Panc1 (cell line): ENCODE measurements around the gene ARPC5L. TPM values are rescaled to one million over a fixed set of nuclear protein-coding genes. Genes with fewer than 3 reads are reported as not detected.

Experiments
- ATAC-seq: fragments of 200-7000 bp; cut with Tn5 transposase; 2 replicates; pipeline ENCODE4 v1.9.1; 2020; ENCODE audit warnings: mild to moderate bottlenecking, moderate library complexity
- Bru-seq: library from RNA; stranded (reverse); fragments of 400-500 nt; gene quantifications from one replicate; lab custom pipeline; 2021; lab: Mats Ljungman, UMichigan
- BruChase-seq, 2 experiments: library from RNA; stranded (reverse); fragments of 400-500 nt; gene quantifications; one replicate each; lab custom pipeline; 2021; lab: Mats Ljungman, UMichigan
- BruUV-seq: library from RNA; stranded (reverse); fragments of 400-500 nt; replicated peaks from 2 replicates; lab custom pipeline; 2021; lab: Mats Ljungman, UMichigan
- CTCF ChIA-PET: fragments of 300-600 bp; sonication (Branson Sonifier 250); formaldehyde crosslinking; loops from one replicate; lab custom pipeline; 2022; ENCODE audit warnings: antibody characterized with exemption; lab: Charles Lee
- POLR2A ChIA-PET: fragments of 300-600 bp; sonication (Branson Sonifier 250); formaldehyde crosslinking; loops from one replicate; lab custom pipeline; 2022; ENCODE audit warnings: antibody characterized with exemption; lab: Charles Lee
- DNase-seq: peaks from one replicate; pipeline ENCODE4 v3.0.0-alpha.2; 2010; ENCODE audit warnings: low read depth, low spot score
- H3K27ac ChIP-seq: 2 replicates; pipeline ENCODE4 v1.5.1; 2011; ENCODE audit warnings: mild to moderate bottlenecking, low read length, inconsistent platforms
- H3K27me3 ChIP-seq: fragments of 200-500 bp; sonication (Bioruptor generic); 2 replicates; pipeline ENCODE4 v1.6.0; 2014; ENCODE audit warnings: low read length, inconsistent platforms; ENCODE audit not compliant: control insufficient read depth, insufficient read depth
- H3K36me3 ChIP-seq: fragments of 200-500 bp; sonication (Bioruptor generic); 2 replicates; pipeline ENCODE4 v1.5.1; 2014; ENCODE audit warnings: inconsistent platforms, mild to moderate bottlenecking, low read length, moderate library complexity; ENCODE audit not compliant: control insufficient read depth, insufficient read depth
- H3K4me1 ChIP-seq: 2 replicates; pipeline ENCODE4 v1.5.1; 2011; ENCODE audit warnings: inconsistent platforms, mild to moderate bottlenecking, low read length, moderate library complexity; ENCODE audit not compliant: control insufficient read depth, insufficient read depth
- H3K4me3 ChIP-seq, 2 experiments: 2 replicates each; pipeline ENCODE4 v1.5.1; 2011 to 2012; ENCODE audit warnings: low read depth in 2 of 2, low read length in 2 of 2, mild to moderate bottlenecking in 2 of 2, inconsistent platforms in 1 of 2, moderate library complexity in 1 of 2
- H3K9me3 ChIP-seq: fragments of 200-500 bp; sonication (Bioruptor generic); 2 replicates; pipeline ENCODE4 v1.5.1; 2014; ENCODE audit warnings: low read depth, mild to moderate bottlenecking, inconsistent platforms, low read length, moderate library complexity; ENCODE audit not compliant: control insufficient read depth, insufficient read depth
- POLR2AphosphoS5 ChIP-seq: IDR thresholded peaks from 2 replicates; pipeline ENCODE4 v1.6.1; 2012; ENCODE audit warnings: mild to moderate bottlenecking, low read depth, low read length, moderate library complexity
- SIN3A ChIP-seq: IDR thresholded peaks from 2 replicates; pipeline ENCODE4 v1.6.1; 2012; ENCODE audit warnings: low read depth, mild to moderate bottlenecking, low read length, moderate library complexity, borderline replicate concordance; ENCODE audit not compliant: insufficient read depth
- TCF7L2 ChIP-seq: IDR thresholded peaks from 2 replicates; pipeline ENCODE4 v1.6.1; 2011; ENCODE audit warnings: mild to moderate bottlenecking, low read depth, low read length, inconsistent platforms
- in situ Hi-C: cut with HindIII; loops from 2 replicates; pipeline ENCODE4 v1.10.0; 2016; ENCODE audit warnings: low sequenced_read_pairs, low pct_unique_long_range_greater_than_20kb
- intact Hi-C: fragments of 100-400 bp; cut with micrococcal nuclease; formaldehyde crosslinking; loops from one replicate; pipeline ENCODE4 v1.10.0; 2022; ENCODE audit not compliant: unreplicated experiment
- long read RNA-seq: library from polyadenylated mRNA; unstranded; transcript quantifications from one replicate; pipeline ENCODE4 v2.0.0, GENCODE V29; 2021; ENCODE audit not compliant: unreplicated experiment
- polyA plus RNA-seq: library from polyadenylated mRNA; unstranded; fragments of >200 nt; gene quantifications from one replicate; pipeline ENCODE4 v1.2.1, GENCODE V29; 2012; ENCODE audit warnings: missing spikeins; ENCODE audit not compliant: insufficient read length
- total RNA-seq: library from RNA; stranded (reverse); gene quantifications from one replicate; pipeline ENCODE4 v1.2.1, GENCODE V29; 2021; ENCODE audit not compliant: unreplicated experiment
- TF ChIP-seq, protein P1 (sequence below): fragments of 450-650 bp; IDR thresholded peaks from 2 replicates; pipeline ENCODE4 v1.5.1; 2017; ENCODE audit warnings: mild to moderate bottlenecking
- TF ChIP-seq, protein P2 (sequence below), 2 experiments: IDR thresholded peaks; 2 replicates each; pipeline ENCODE4 v1.6.1; 2011 to 2012; ENCODE audit warnings: low read depth in 2 of 2, control low read depth in 1 of 2, low read length in 1 of 2, mild to moderate bottlenecking in 1 of 2, moderate library complexity in 1 of 2; ENCODE audit not compliant: insufficient read depth in 1 of 2

Gene ARPC5L
- 39.6 TPM for total RNA-seq
- polyA plus RNA-seq = 45.4 TPM
- Bru-seq, nascent RNA = percentile 72 among the genes with signal in this experiment
- BruChase-seq, experiment 1, labeled RNA remaining after a 2-hour chase = percentile 82 among the genes with signal in this experiment
- BruChase-seq, experiment 2, labeled RNA remaining after a 6-hour chase = percentile 81 among the genes with signal in this experiment
- long read RNA-seq, transcript ARPC5L-201 (4 exons, 1,325 nt) = major isoform, 59 of 158 reads
- long read RNA-seq, transcript ARPC5L-203 (3 exons, 1,877 nt) = minor isoform, 13 of 158 reads
- long read RNA-seq, partial matches to known transcripts = 5 of 158 reads
- long read RNA-seq, other reads (novel, unspliced or antisense) = 80 of 158 reads

DNA sequence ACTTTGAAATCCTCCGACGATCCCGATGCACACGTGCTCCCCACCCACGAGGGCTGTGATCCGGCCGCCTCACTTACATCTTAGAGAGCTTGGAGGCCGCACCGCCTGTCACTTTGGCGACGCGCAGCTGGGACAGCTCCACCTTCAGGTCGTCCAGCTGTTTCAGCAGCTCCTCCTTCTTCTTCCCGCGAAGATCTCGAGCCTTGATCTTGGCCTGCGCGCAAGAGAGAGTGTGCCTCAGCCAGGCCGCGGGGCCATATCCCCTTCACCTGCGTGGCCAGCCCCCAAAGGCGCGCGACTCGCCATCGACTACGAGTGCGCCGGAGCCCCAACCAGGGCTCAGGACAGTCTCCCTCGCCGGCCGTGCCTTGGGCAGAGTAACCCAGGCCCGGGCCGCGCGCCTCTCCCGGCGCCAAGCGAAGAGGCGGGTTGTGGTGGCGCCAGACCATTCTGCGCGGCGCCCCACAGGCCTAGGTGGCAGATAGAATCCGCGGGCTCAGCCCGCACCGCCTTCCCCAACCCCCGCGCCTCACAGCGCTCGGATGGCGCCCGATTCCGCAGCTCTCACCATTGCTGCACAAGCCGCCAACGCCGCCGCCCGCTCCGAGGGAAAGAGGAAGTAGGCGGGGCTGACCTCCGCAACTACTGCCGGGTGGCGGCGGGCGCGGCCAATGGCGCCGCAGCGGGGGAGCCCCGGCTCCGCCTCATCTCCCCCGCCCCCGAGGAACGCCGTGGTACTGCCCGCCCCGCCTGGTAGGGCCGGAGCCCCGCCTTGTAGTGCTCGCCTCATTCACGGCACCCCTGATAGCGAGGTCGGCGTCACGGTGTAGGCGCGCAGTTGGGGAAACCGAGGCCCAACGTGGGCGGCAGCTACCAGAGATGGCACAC, at the start of gene ARPC5L, which contains the start of gene RPL35:
Gene ARPC5L (plus strand): TSS at position 789 of the 888 bp plus-strand sequence. CDS start 7,161 bp downstream, outside the sequence.
Gene RPL35 (minus strand): TSS at position 616 of the 888 bp plus-strand sequence. CDS start 45 bp downstream, at position 571.
- POLR2A ChIA-PET = interaction anchor here (0.9 kb wide), 1 partner anchor 82 kb away, joined by 7 read pairs; no protein-coding TSS in a partner anchor
- peaks cover 30% of the 10 kb centered on the region for H3K4me1 ChIP-seq

DNA sequence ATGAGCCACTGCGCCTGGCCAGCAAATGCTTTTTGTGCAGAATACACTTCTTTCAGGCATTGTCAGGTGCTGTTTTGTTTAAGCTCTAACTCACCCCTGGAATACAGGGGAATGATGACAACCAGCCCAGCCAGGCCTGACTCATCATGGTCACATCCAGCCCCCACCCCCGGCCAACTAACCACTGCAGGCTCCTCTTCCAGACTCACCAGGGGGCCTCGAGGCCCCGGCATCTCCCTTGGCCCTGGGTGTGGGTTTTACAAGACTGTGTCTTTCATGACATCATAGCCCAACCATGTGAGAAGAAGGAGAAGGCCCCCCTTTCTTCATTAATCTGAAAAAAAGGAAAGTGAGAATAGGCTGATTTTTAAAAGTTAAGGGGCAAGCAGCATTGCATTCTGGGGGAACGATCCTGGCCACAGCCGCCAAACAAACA, 49.5 kb upstream of the ARPC5L start:
- in situ Hi-C loops = no loop called here
- intact Hi-C loops = no loop called here
- no peak overlapping the region for H3K27ac ChIP-seq
- no peaks in the 10 kb centered on the region for H3K9me3 ChIP-seq
- ChIA-PET CTCF (no interaction called here), POLR2A (no interaction called here)
- DNase-seq (no peak), ATAC-seq (peak; percentile 75; the same call in 1 of the 2 replicates)
- H3K4me3 ChIP-seq = no peak overlapping the region
- no peaks in the 10 kb centered on the region for H3K27me3 ChIP-seq
- H3K4me1 ChIP-seq = peaks cover 7% of the 10 kb centered on the region
- no peaks in the 10 kb centered on the region for H3K36me3 ChIP-seq
- BruUV-seq = no TSS peak
- no peak for TF ChIP-seq TCF7L2
- TF ChIP-seq, protein P1, sequence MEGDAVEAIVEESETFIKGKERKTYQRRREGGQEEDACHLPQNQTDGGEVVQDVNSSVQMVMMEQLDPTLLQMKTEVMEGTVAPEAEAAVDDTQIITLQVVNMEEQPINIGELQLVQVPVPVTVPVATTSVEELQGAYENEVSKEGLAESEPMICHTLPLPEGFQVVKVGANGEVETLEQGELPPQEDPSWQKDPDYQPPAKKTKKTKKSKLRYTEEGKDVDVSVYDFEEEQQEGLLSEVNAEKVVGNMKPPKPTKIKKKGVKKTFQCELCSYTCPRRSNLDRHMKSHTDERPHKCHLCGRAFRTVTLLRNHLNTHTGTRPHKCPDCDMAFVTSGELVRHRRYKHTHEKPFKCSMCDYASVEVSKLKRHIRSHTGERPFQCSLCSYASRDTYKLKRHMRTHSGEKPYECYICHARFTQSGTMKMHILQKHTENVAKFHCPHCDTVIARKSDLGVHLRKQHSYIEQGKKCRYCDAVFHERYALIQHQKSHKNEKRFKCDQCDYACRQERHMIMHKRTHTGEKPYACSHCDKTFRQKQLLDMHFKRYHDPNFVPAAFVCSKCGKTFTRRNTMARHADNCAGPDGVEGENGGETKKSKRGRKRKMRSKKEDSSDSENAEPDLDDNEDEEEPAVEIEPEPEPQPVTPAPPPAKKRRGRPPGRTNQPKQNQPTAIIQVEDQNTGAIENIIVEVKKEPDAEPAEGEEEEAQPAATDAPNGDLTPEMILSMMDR = no peak
- no peak for TF ChIP-seq SIN3A
- TF ChIP-seq POLR2AphosphoS5 = no peak
- TF ChIP-seq, protein P2, sequence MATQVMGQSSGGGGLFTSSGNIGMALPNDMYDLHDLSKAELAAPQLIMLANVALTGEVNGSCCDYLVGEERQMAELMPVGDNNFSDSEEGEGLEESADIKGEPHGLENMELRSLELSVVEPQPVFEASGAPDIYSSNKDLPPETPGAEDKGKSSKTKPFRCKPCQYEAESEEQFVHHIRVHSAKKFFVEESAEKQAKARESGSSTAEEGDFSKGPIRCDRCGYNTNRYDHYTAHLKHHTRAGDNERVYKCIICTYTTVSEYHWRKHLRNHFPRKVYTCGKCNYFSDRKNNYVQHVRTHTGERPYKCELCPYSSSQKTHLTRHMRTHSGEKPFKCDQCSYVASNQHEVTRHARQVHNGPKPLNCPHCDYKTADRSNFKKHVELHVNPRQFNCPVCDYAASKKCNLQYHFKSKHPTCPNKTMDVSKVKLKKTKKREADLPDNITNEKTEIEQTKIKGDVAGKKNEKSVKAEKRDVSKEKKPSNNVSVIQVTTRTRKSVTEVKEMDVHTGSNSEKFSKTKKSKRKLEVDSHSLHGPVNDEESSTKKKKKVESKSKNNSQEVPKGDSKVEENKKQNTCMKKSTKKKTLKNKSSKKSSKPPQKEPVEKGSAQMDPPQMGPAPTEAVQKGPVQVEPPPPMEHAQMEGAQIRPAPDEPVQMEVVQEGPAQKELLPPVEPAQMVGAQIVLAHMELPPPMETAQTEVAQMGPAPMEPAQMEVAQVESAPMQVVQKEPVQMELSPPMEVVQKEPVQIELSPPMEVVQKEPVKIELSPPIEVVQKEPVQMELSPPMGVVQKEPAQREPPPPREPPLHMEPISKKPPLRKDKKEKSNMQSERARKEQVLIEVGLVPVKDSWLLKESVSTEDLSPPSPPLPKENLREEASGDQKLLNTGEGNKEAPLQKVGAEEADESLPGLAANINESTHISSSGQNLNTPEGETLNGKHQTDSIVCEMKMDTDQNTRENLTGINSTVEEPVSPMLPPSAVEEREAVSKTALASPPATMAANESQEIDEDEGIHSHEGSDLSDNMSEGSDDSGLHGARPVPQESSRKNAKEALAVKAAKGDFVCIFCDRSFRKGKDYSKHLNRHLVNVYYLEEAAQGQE (IDR thresholded peaks at IDR 0.05; ENCODE audit: insufficient read depth in 1 of 2, low read depth in 2 of 2, low read length in 1 of 2) = no peak

More for the DNA sequence above, at the start of gene ARPC5L, which contains the start of gene RPL35:
- DNase-seq = peak; percentile 59
- CTCF ChIA-PET = interaction anchor here (0.6 to 1.7 kb wide), 3 partner anchors 22 to 89 kb away, joined by 3 to 5 read pairs (median 4); no protein-coding TSS in a partner anchor
- in situ Hi-C loops (no loop called here), intact Hi-C loops (no loop called here)
- Histone ChIP-seq H3K4me3 (peak within 1 kb of the TSS; percentile 79 to 90), H3K36me3 (peaks cover 6% of the 10 kb centered on the region), H3K27ac (peak within 1 kb of the TSS; percentile 90), H3K27me3 (no peaks in the 10 kb centered on the region), H3K9me3 (no peaks in the 10 kb centered on the region)
- BruUV-seq = no TSS peak
- TF ChIP-seq TCF7L2 (no peak; the same call in 1 of the 2 replicates), SIN3A (peak; percentile 25; the same call in 1 of the 2 replicates), POLR2AphosphoS5 (peak; percentile 89)
- TF ChIP-seq, protein P1 = no peak; the same call in 1 of the 2 replicates
- TF ChIP-seq, protein P2 (IDR thresholded peaks at IDR 0.05; ENCODE audit: insufficient read depth in 1 of 2, low read depth in 2 of 2, low read length in 1 of 2) = 0 out of 4 replicates have a peak, but pooled peaks of 1 of the 2 experiments have one; percentile 13
- peak; percentile 96 for ATAC-seq
